AG09309 (cell line): Measurements from ENCODE around the gene CTTNBP2NL.
"Not testable (repeated sequence)": the region's sequence is repeated elsewhere in the genome, so short reads cannot be mapped to it uniquely, and the experiment has no call there.

ENCODE experiments used
- DNase-seq: peaks from one replicate; pipeline ENCODE4 v3.0.0-alpha.2; 2010; ENCODE audit warnings: low read depth
- H3K4me3 ChIP-seq: 2 replicates; pipeline ENCODE4 v1.5.1; 2011; ENCODE audit warnings: mild to moderate bottlenecking, low read depth, low read length, moderate library complexity; ENCODE audit not compliant: control insufficient read depth
- CTCF ChIP-seq: IDR thresholded peaks from 2 replicates; pipeline ENCODE4 v1.5.1; 2011; ENCODE audit warnings: mild to moderate bottlenecking, low read depth, low read length, inconsistent platforms; ENCODE audit not compliant: insufficient read depth, control insufficient read depth; ENCODE audit errors: missing control alignments

CTTNBP2NL gene

GRCh38 chr1:112418099-112418892 is 22.3 kb downstream of the CTTNBP2NL start:
- no peak for TF ChIP-seq CTCF
- DNase-seq: no peak
- H3K4me3 ChIP-seq: no peak overlapping the region

- DNase-seq: no peak
- no peak overlapping the region for H3K4me3 ChIP-seq
- no peak for TF ChIP-seq CTCF
These were observed 27.2 kb downstream of the CTTNBP2NL start for GRCh38 chr1:112423207-112423606.

GRCh38 chr1:112423666-112424065 is 27.7 kb downstream of the CTTNBP2NL start:
- H3K4me3 ChIP-seq, DNase-seq: not testable (repeated sequence)

- no peak overlapping the region for H3K4me3 ChIP-seq
- no peak for TF ChIP-seq CTCF
- DNase-seq: no peak
These were observed 33.7 kb downstream of the CTTNBP2NL start for GRCh38 chr1:112429749-112430148.

GRCh38 chr1:112431038-112431437 is 35.0 kb downstream of the CTTNBP2NL start:
- TF ChIP-seq CTCF: no peak
- DNase-seq: no peak
- H3K4me3 ChIP-seq: no peak overlapping the region

- DNase-seq: no peak
- no peak overlapping the region for H3K4me3 ChIP-seq
- no peak for TF ChIP-seq CTCF
These were observed 39.4 kb downstream of the CTTNBP2NL start for GRCh38 chr1:112435448-112435847.

- DNase-seq: no peak
- TF ChIP-seq CTCF: no peak
- H3K4me3 ChIP-seq: no peak overlapping the region
These were observed 40.6 kb downstream of the CTTNBP2NL start for GRCh38 chr1:112436384-112437156.

- H3K4me3 ChIP-seq, DNase-seq: not testable (repeated sequence)
These were observed 42.1 kb downstream of the CTTNBP2NL start for GRCh38 chr1:112438156-112438555.
